GM21717 (cell line): ENCODE measurements around the gene CDKN1A.

Experiments
- ATAC-seq: cut with Tn5 transposase; IDR thresholded peaks from one replicate; pipeline ENCODE4 v1.9.1; 2021; ENCODE audit warnings: mild to moderate bottlenecking, moderate library complexity; ENCODE audit not compliant: unreplicated experiment

CDKN1A gene

DNA sequence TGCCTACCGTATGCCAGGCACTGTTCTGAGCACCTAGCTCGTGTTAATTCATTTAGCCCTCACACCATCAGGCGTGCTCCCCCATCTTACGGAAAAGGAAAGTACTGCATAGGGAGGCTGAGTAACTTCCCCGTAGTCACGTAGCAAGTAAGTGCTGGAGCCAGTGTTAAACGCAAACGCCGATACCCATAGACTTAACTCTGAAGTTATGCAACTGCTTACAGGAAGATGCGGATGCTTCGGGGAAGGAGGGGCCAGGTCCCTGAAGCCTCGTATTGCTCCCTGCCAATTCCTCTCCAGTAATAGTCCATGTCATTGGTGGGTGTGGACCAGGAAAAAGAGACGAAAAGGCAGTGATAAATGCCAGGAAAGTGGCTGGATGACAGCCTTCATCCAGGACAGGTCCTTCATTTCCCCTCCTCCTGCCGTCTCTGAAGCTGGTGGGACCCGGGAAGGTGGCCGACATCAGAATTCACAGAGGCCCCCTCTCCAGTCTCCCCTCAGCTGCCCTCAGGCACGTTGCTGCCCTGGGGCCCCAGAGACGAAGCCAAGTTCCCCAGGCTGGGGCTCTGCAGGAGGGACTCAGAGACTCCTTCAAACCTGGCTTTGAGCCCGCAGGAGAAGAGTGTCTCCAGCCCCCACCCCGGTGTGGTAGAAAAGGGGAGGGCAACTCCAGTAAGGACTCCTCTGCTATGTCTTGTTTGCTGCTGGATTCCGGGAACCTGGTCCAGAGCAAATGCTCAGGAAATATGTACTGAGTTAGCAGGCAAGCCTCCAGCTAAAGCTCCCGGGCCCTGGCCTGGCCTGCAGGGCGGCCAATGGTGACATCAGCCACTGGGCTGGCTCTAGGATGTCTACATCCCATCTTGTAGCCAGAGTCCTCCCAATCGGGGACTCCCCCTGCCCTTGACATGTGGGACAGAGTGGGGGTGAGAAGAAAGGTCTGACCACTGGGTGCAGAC lies 56.9 kb downstream of the CDKN1A start:
- ATAC-seq: no peak
